NCI-H146 treated with DMSO at 0.1 percent for 48 hours (cell line): ENCODE measurements around the gene ABCA4.

Experiments
- DNase-seq: peaks from one replicate; lab custom pipeline; 2025; ENCODE audit not compliant: unreplicated experiment; lab: John Stamatoyannopoulos, UW

The ABCA4 gene

DNA sequence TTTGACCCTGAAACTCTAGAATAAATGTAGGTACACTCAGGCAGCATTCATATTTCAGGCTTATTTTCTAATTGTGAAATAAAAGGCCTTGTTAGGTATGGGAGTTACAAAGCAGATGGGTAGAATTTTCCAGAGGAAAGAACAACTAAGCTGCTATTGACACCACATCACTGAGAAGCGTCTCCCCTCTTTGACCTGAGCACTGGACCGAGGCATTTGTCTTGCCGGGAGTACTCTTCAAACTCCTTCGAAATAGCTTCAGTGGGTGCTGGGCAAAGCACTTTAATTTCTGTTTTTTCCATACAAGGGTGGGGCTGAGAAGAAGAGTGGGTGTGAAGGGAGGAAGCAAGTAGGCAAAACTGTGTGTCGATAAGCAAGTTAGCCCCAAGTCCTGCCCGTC lies 36.4 kb downstream of the ABCA4 start:
- DNase-seq: no peak

DNA sequence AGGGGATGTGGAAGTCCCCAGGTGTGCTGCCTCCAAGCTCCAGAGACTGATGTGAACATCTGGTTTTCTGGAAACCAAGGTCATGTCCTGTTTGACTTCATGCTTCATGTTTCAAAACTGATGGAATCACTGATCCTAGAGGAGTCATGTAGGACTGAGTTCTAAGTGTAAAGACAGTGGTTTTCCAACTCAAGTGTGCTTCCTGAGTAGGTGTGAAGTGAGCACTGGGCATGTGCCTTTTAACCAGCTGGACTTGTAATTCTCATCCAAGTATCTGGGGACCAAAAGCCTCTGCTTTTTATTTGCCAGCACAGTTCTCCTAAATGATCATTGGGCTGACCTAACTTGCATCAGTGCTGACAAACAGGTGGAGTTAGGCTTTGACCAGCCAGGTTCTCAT lies 36.9 kb downstream of the ABCA4 start:
- no peak for DNase-seq

DNA sequence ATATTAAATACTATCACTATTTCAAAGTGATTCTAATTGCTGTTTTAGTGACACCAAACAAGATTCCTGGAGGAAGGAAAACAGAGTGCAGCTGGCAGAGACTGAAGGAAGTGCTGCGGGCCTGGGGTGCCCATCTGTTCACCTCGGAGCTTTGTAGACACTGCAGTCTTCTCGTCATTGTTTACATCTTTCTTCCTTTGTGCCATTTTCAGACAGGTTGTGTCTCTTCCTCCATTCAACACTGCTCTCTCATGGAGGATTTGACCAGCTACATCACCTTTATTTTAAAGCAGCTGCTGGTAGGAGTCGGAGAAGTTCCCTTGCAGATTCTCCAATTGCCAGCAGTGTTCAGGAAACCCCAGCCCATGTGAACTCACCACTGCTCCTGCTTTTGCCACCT lies 37.3 kb downstream of the ABCA4 start:
- DNase-seq: no peak

DNA sequence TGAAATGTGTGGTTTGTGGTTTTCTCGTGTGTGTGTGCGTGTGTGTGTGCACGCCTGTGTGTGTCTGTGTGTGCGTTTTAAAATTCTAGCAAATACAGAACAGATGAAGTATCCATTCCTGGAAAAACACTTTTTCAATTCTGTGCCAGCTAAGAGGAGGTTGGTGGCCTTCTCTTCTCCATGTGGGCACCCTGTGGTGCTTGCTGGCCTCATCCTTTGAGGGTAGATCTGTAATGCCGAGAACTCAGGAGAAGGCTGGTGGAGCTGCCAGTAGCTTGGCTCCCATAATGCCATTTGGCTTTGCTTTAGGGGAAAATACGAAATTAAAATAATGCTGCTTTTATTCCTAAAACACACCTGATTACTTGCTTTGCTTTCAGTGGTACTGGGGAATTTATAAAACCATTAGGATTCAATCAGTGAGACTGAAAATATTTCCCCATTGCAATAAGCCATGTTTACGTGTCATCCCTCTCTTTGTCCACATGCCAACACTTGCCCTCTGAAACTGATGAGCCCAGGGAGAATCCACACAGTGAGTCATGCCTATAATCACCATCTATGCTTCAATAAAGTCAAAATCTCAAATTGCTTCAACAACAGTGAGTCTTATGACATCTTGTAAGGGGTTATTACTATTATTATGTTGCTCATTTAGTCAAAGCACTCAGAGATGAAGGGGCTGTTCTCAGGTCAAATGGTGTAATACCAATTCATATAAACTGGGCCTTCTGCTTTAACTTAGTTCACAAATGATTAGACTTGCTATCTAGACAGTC lies 39.2 kb downstream of the ABCA4 start:
- DNase-seq: no peak

DNA sequence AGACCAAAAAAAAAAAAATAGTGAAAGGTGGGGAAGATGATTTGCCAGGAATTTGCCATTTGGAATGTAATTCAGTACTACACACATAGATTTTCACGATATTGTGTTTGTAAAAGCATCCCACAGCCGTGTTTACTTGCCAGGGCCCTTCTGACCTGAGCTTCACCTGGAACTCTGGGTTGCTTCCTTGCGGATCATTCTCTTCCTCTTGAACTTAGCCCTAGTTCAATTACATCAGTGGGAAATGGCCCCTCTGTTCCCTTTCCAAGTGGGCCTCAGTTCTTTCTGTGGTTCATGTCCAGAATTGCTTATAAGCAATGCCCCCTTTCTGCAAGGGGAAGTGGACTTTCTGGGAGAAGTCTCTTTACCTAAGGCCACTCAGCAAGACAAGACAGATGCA lies 41.0 kb downstream of the ABCA4 start:
- DNase-seq: no peak

DNA sequence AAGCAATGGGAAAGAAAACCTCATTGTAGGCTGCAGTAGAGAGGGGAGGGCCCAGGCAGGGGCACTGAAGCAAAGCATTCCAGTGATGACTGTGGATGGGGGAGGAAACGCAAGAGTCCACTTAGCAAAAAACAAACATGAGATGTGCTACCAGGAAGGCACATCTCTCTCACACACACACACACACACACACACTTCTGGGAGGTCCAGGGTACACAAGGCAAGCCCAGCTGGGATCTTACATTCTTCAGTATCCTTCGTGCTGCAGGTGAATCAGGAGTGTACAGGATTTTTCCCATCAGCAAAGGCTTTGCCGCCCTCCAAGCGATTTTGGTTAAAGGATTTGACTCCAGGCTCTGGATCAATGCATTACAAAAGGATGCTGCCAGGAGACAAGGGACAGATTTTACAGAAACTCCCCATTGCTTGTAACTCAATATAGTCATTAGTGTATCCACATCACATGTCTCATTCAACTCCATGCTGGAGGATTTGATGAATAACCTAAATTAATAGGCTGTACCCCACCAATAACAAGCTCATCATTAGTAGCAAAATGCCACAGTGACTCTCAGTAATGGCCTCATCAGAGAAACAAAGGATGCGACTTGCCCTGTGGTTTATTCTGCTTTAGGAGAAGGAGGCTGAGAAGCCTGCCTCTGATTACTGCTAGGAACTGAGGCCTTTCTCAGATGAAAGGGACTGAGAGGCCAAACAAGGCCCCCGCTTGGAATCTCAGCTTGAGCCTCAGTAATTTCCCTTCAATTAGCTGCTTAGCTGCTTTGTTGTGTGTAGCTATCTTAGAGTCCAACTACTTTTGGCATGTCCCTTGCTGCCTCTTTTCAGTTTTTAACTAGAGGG lies 41.6 kb downstream of the ABCA4 start:
- DNase-seq: no peak

DNA sequence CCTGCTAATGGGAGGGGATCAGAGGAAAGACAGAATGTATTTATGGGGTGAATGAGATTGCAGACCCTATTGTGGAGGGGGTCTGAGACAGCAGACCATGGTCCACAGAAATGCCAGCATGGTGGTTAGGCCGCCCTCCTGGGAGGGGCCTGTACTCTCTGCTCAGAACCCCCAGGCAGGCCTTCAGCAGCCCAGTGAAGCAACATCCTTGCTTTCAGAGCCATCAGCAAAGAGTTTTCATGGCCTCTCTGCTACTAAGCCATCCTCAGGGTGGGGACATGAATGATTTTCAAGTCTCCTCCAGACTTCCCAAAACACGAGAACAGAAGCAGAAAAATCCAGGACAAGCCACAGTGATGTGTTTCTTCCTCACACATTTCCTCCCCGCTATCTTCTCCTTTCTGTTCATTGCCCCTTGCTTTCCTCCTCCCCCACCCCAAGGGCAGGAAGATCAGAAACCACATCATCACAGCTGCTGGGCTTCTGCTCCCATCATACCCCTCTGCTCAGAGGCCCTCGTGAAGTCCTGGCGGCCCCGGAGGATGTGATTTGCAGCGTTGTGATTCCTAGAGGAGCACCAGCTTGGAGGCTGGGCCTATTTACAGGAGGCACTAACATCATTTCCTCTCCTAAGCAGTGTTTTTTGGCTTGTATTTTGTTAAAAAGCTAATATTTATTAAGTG lies 48.0 kb downstream of the ABCA4 start:
- DNase-seq: no peak

DNA sequence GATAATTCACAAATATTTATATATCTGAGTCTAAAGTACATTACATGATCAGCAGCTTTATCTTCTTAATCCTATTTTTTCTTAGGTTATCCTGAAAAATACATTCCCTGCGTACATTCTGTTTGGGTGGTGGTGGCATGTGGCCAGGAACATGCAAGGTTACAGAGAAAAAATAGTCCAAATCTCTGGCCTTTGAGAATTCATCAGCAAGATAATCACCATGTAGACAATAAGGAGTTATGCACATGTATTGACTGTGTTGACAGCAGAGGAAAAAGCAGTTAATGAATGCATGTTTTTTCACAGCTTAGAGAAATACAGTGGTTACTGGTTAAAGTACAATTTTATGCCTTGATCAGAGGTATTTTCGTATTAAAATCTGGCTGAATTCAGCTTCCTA lies 49.0 kb downstream of the ABCA4 start:
- no peak for DNase-seq

DNA sequence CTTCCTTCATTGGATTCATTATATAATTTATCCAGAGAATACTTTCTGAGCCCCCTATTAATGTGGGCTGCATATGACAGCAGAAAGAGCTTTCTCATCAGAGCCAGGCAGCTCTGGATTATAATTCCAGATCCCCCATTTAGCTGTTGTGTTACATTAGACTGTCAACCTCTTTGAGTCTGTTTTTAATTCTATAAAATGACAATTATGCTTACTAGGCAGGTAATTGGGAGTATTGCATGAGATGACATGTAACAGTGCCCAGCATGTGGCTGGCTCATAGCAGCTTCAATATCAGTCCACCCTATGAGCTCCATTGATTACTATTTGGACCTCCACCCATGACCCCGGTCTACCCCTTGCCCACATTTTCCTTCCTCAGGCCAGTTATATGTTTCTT lies 49.6 kb downstream of the ABCA4 start:
- no peak for DNase-seq

DNA sequence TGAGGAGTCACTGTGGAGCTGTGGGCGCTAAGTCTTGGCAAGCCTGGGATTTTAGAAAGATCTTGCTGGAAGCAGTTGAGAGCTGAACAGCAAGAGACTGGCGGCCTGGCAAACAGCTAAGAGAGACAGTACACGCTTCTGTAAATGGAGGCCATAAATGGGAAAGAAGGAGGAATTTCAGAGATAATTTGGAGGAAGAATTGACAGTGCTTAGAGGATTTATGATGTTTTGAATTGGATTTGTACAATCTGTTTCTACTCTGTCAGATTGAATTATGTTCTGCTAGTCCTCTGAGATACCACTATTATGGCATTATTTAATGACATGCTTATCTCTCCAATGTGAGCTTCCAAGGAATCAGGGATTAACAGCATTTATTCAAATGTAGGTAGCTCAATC lies 50.1 kb downstream of the ABCA4 start:
- DNase-seq: no peak

DNA sequence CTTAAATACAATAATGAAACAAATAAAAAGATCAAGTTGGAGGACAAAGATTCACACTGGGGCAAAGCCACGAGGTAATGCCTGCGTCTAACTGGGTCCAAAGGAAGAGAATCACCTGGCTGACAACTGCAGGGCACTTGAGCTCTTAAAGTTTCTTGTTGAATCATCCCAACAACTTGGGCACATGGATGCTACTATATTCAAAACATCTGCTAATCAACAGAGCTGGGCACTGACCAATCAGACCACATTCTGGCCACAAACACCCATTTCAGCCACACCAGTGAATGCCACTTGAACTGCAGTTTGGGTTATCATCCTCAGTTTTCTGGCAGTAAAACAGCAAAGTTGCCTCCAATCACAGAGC lies 51.0 kb downstream of the ABCA4 start:
- DNase-seq: no peak

DNA sequence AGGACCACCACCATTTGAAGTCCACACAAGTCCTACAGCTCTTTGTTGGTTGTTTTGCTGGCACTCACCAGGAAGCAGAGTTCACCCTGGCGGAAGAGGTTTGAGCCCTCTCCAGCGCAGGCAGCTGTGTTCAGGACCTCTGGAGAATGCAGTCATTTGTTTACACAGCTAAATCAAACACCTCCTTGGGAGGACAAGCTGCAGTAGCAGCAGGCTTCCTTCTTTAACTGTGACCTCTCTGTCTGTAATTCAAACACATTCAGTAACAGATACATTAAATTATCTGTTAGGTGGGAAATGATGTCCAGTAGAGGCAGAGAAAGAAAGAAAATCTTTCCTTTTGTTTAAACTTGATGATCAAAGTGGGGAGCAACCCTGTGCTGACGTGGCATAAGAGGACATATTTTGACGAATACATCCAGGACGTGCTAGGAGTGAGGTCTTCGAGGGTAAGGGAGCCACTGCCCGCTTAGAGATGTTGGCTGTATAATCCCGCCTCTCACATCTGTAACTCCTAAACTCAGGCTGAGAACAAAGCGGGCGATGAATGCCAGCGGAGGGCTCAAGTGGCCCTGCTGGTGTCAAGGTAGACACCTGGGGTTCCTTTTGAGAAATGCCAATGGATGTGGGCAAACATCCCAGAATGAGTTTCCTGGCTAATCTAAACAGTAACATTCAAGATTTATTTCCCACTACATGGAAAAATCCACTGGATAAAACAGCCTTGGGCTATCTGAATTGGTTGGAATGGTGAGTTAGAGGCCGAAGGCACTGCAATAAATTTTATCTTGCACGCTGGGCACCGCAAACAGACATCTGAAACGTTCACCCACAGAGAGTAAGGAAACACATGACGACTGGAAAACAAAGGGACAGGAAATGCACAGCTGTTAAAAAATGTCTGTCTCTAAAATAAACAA lies 51.7 kb downstream of the ABCA4 start:
- DNase-seq: peak; percentile 15

DNA sequence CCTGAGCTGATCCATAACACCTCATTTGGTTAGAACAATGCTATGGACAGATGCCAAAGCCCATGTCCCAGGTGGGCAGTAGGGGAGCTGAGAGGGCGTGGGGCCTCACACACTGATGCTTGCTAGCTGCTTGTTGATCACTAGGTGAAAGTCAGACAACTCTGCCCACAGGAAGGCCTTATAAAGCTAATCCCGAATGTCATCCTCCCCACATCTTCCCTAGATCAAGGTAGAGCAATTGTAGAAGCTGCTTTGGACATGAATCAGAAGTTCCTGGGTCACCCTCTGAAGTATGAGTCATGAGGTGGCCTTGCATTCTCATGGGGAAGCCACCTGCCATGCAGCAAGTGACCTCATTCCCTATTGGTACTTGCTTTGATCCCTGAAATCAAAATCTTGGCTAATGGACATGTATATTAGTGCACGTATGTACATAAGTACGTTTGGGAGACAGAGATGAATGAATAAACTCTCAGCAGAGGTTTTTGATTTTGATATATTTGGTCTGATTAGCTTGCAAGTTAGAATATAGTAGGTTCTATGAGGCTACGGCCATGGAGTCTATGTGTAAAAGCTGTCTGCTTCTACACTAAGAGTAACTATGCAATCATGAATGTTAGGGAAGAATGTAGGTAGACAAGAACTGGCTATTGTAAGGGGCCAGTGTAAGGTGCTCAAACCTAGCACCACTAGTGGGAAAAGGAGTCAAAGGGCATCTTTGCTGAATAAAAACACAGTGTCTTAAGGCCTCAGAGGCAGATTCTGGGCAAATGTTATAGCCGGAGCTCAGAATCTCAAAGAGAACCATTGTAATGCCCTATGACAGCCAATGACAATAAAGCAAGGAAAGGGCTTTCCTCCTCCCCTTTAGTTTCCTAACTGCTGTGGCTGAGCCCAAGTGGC lies 52.6 kb downstream of the ABCA4 start:
- no peak for DNase-seq

DNA sequence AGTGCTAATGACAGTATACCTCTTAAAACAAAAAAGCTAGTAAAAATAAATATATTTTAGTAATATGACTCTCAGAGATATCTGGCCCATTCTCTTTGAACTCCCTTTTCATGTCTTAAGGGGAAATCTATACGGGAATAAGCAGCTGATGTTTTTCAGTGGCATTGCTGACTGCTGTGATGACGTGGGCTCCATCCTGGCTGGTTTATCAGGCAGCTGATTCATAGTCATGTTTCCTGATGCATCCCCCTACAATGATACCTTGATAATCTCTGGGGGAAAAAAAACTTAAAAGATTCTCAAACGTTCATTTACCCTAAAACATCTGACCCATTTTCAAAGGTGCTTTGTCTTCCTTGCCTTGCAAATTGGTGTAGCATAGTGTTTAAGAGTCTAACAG lies 53.8 kb downstream of the ABCA4 start:
- DNase-seq: no peak

DNA sequence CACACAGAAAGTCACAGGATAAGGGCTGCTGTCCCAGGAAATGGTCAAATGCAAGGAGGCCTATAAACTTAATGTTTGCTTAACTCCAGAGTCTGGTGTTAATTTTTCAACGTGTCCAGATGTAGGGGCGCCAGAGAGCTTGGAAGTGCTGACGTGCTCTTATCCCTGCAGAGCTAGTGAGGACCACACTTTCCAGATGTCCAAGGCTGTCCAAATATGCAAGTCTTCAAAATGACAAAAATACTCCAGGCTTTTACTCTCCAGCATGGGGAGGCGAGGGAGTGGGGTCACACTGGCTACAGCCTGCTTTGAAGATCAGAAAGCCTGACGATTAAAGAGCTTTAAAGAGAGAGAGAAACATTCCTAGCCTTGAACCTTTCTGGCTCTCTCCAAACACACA lies 57.6 kb downstream of the ABCA4 start:
- no peak for DNase-seq

DNA sequence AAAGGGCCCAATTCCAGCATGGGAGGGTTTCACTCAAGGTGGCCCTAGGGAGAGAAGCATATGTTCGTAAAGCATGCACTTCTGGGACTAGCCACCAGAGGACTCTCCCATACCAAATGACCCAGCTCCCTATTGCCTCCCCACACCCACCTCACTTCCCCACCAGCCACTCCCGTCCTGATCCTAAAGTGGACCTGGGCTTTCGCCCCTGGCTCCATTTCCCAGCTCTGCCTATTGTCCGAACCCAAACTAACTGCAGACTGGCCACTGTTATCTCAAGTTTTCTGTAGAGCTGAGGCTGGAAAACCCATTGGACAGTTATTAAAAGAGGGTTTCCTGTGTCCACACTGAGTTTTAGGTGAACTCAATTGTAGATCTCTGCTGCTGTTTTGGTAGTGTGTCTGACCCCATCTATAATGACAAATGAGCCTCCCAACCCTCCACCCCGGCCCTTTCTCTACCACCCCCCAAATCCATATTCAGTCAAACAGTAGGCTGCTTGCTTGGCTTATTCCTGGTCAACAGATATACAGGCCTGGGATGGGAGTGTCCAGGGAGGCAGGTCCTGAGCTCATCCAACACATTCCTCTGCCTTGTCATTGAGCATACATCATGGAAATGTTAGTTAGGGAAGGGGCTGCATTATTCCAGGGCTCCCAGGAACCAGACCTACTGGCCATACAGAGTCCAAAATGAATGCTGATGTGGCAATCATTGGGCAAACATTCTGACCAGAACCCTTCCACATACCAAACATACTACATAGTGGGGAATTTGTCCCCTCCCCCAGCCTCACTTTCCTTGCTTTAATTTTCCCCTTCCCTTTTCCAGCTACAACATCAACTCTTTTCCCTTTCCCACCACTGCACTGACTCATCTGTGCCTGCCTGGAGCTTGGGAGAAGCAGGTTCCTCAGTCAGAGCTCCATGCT lies 59.2 kb downstream of the ABCA4 start:
- no peak for DNase-seq

DNA sequence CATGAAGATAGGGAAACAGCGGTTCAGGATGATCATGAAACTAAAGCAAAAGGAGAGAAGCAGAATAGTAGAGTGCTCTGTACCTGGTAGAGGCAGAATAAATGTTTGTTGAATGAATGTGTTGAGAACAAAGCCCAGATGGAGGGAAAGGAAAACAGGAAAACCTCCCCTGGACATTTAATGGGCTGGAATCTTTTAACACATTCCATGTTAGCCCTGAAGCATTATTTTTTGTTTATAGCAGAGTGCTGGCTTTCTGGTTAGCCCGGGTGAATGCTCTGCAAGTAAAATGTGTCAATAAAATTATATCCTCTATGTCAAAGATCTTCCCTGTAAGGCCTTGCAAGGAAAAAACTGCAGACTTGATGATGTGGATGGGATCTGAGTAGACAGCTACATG lies 60.2 kb downstream of the ABCA4 start:
- DNase-seq: no peak

DNA sequence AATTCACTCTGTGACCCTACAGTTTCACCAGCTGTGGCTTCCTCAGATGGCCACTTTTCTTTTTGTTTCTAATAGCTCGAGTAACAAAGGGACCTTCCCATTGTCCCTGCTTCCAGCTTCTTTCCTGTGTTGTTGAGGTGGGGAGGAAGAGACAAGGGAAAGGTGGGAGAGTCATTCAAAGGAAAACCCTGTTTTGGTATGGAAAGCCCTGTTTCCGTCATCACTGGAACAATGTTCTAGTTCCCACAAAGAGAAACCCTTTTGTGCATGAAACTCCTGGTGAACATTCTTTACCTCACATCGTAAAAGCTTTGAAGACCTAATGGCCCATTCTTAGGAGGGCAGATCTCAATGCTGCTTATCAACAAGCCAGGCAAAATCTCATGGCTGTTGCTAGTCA lies 62.2 kb downstream of the ABCA4 start:
- DNase-seq: no peak

DNA sequence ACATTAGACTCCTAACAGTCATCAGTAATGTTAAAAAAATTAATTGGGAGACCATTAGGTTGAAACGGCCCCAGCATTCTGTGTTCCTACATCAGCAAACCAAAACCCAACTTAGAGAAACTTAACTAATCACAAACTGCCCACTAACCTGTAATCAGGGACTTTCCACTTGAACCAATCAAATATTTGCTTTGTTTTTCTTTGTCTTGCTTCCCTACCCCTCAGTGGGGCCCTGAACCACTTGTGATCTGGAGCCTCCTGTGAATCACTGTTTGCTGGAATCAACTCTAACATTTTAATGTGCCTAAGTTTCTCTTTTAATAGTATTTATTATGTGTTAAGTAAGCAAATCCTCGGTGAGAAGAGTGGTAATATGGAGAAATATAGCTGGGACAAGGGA lies 64.0 kb downstream of the ABCA4 start:
- DNase-seq: no peak
